HEK293T (cell line): Measurements from ENCODE around the gene COX6A1.

Experiments used
- FOXA1 ChIP-seq: fragments of 450-650 bp; IDR thresholded peaks from 2 replicates; pipeline ENCODE4 v1.6.1; 2016; ENCODE audit warnings: mild to moderate bottlenecking
- FOXK2 ChIP-seq: fragments of 450-650 bp; IDR thresholded peaks from 2 replicates; pipeline ENCODE4 v1.6.1; 2016; ENCODE audit warnings: mild to moderate bottlenecking
- FOXM1 ChIP-seq: fragments of 450-650 bp; IDR thresholded peaks from 2 replicates; pipeline ENCODE4 v1.6.1; 2017; ENCODE audit warnings: mild to moderate bottlenecking, borderline replicate concordance
- HDGF ChIP-seq: fragments of 450-650 bp; IDR thresholded peaks from 2 replicates; pipeline ENCODE4 v1.6.1; 2017; ENCODE audit warnings: antibody characterized with exemption, borderline replicate concordance
- SP1 ChIP-seq: fragments of 450-650 bp; IDR thresholded peaks from 2 replicates; pipeline ENCODE4 v1.6.1; 2017
- SUZ12 ChIP-seq: fragments of 450-650 bp; IDR thresholded peaks from 2 replicates; pipeline ENCODE4 v1.6.1; 2016; ENCODE audit warnings: mild to moderate bottlenecking
- ZNF384 ChIP-seq: fragments of 450-650 bp; IDR thresholded peaks from 2 replicates; pipeline ENCODE4 v1.6.1; 2016

DNA sequence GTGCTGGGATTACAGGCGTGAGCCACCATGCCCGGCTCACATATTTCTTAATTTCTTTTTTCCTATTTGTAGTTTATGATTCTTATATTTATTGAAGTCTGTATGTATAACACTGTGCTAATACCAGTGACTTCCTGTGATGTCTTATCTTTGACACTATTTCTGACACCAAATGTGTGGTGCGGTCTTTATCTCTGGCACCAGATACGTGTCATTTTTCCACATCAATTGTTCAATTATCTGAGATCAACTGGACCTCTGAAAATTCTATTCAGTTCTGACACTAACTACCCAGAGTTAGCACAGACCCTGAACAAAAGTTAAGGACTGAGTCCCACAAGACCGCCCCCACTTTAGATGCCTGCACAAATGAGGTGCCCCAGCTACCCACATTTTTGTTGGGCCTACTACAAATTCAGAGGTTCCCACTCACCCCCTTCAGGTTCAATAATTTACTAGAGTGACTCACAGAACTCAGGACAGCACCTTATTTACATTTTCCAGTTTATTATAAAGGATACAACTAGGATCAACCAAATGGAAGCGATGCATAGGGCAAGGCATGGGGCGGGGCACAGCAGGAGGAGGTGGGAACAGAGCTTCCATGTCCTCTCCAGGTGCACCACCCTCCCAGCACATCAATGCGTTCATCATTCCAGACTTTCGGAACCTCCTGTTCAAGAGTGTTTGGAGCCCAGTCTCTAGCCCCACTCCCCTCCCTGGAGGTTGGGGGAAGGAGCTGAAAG, 43.3 kb downstream of the COX6A1 start:
- TF ChIP-seq FOXA1 (no peak), HDGF (no peak), FOXM1 (no peak), SP1 (no peak), ZNF384 (no peak), FOXK2 (no peak), SUZ12 (no peak)
